B cell (primary cell): Measurements from ENCODE around the gene CHRD.

ENCODE experiments used
- EZH2 ChIP-seq: IDR thresholded peaks from 2 replicates; pipeline ENCODE4 v1.6.1; 2012; ENCODE audit warnings: borderline replicate concordance, low read depth, mild to moderate bottlenecking, moderate library complexity, low read length; ENCODE audit not compliant: insufficient read depth, poor library complexity, severe bottlenecking
- TF ChIP-seq, protein P1 (sequence below): fragments of 200-600 bp; IDR thresholded peaks from one replicate; pipeline ENCODE4 v1.8.0; 2022; ENCODE audit warnings: antibody characterized with exemption, mild to moderate bottlenecking

DNA sequence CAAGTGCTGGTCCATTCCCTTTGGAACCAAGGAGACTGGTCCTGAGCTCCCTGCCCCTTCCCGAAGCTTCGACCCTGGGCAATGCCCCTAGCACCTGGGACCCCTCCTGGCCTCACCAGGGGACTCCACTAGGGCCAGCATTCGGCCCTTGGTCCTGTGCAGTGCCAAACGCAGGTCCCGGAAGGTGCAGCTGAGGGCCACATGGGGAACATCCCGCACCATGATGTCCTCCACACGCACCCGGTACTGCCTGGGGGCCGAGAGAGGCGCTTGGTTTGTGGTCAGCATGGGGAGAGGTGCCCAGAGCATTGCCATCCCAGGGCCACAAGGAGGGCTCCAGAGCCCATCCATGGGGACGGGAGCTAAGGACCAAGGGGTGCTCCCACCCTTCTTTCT, 26.3 kb upstream of the CHRD start:
- TF ChIP-seq, protein P1, sequence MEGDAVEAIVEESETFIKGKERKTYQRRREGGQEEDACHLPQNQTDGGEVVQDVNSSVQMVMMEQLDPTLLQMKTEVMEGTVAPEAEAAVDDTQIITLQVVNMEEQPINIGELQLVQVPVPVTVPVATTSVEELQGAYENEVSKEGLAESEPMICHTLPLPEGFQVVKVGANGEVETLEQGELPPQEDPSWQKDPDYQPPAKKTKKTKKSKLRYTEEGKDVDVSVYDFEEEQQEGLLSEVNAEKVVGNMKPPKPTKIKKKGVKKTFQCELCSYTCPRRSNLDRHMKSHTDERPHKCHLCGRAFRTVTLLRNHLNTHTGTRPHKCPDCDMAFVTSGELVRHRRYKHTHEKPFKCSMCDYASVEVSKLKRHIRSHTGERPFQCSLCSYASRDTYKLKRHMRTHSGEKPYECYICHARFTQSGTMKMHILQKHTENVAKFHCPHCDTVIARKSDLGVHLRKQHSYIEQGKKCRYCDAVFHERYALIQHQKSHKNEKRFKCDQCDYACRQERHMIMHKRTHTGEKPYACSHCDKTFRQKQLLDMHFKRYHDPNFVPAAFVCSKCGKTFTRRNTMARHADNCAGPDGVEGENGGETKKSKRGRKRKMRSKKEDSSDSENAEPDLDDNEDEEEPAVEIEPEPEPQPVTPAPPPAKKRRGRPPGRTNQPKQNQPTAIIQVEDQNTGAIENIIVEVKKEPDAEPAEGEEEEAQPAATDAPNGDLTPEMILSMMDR = no peak
- no peak for TF ChIP-seq EZH2
